Inflammatory macrophage treated with lipopolysaccharide for 1 hour (primary cell): ENCODE measurements around the gene UBAC2.

Experiments used
- DNase-seq, 2 donors: peaks; one replicate each; pipeline ENCODE4 v3.0.0-alpha.2; 2020 to 2022

The UBAC2 gene

GRCh38 chr13:99273128-99273527, 72.5 kb downstream of the UBAC2 start:
- no peak for DNase-seq

DNA sequence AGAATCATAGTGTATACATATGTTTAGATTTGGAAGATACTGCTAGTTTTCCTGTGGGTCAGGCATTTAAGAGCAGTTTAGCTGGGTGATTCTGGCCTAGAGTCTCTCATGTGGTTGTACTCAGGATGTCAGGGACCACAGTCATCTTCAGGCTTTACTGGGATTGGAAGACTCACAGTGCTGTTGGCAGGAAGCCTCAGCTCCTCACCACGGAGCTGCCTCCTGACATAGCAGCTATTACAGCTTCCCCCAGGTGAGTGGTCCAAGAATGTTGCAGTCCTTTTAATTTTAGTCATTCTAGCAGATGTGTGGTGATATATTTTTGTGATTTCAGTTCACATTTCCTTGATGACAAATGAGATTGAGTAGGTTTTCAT, 74.4 kb downstream of the UBAC2 start:
- no peak for DNase-seq

DNA sequence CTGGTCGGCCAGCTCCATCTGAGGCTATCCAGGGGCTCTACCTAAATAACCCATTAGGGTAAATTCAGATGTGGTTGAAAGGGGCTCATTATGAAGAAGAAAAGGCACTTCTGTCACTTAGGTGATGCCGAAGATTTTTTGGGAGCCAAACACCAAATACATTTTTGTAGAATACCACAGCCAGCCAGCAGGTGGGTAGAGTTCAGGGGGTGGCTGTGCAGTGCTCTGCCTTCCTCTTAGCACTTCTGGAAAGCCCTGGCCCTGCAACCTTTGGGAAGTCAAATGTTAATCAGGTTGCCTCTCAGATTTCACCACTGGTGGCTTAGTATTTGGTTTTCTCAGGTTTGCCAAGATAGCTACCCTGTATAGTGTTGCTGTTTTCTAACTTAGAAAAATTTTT, 76.1 kb downstream of the UBAC2 start:
- DNase-seq, result peak in 1 of 2 donors; percentile 8

- peak; percentile 77 to 94 for DNase-seq
Measured at GRCh38 chr13:99277629-99278028, 77.0 kb downstream of the UBAC2 start.

- no peak for DNase-seq
Measured at GRCh38 chr13:99278200-99278599, 77.5 kb downstream of the UBAC2 start.

DNA sequence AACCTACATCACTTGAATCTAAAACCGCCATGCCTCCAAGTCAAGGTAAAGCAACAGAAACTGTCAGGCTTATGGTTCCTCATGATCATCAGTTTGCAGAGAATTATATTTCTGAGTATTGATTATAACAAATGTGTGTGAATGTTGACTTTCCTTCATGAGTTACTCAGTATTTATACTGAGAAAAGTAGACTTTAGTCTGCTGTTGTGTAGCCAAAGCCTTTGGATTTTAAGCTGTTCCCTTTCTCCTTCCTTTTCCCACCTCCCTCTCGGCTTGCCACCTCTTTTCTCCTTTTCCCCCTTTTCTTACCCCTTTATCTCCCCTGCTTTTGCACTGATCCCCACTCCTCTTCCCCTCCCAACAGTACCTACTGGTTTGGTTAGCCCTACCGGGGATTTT, 78.2 kb downstream of the UBAC2 start:
- no peak for DNase-seq

GRCh38 chr13:99279637-99280036, 79.0 kb downstream of the UBAC2 start:
- no peak for DNase-seq

GRCh38 chr13:99280166-99280565, 79.5 kb downstream of the UBAC2 start:
- peak; percentile 81 to 87 for DNase-seq

- peak; percentile 87 to 93 for DNase-seq
Measured at GRCh38 chr13:99281811-99282263, 81.2 kb downstream of the UBAC2 start.

- DNase-seq, result peak; percentile 62 to 71
Measured at GRCh38 chr13:99282264-99283231, 81.9 kb downstream of the UBAC2 start.

- no peak for DNase-seq
Measured at GRCh38 chr13:99285432-99286182, 85.0 kb downstream of the UBAC2 start.

GRCh38 chr13:99287551-99287950, 86.9 kb downstream of the UBAC2 start:
- no peak for DNase-seq

DNA sequence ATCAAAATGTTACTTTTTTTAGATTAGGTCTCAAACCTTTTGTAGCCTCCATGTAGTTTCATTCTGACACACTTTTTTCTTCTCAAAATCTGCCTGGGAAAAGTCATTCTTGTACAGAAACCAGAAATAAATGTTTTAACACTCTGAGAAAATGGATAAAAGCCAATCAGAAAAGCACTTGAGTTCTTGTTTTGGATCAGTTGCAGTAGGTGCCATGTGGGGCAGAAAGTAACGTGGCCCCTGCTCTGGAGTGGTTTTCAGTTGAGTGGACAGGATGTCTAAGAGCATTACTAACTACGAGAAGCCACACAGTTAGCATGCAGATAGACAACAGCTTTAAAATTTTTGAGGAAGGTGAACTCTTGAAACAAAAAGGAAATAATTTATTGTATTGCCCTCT, 87.4 kb downstream of the UBAC2 start:
- no peak for DNase-seq

DNA sequence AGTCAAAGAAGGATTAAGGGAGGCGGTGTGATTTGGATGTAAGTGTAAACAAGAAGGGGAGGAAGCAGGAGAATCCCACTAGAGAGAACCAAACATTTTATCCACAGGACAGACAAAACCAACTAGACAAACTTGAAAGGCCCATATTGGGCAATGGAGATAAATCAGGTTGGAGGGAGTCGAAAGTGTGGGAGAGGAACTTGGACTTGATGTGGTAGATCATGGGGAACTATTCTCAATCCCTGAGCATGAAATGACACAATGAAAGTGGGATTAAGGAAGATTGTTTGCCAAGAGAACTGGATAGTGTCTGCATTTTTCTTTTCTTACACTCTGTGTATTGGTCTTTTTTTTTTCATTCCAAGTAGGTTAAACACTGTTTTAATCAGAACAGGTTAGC, 88.6 kb downstream of the UBAC2 start:
- peak in 1 of 2 donors; percentile 73 for DNase-seq

GRCh38 chr13:99289674-99290337, 89.2 kb downstream of the UBAC2 start:
- no peak for DNase-seq

DNA sequence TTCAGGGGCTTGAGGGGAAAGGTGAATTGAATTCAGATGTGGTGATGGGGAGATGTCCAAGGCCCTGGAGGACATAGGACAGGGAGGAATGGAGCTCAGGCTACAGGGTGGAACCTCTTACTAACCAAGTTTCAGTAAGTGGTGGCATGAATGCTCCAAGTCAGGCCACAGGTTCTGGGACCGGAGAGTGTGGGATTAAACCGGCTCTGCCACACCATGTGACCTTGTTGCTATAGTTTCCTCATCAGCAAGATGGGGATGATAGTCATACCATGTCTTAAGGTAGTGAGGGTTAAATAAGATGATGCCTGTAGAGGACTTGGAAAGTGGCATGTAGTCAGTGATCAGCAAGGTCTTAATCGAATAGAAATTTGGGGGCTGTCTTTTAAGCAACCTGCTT, 90.2 kb downstream of the UBAC2 start:
- DNase-seq, result no peak

GRCh38 chr13:99293178-99293577, 92.5 kb downstream of the UBAC2 start:
- peak; percentile 67 to 69 for DNase-seq

DNA sequence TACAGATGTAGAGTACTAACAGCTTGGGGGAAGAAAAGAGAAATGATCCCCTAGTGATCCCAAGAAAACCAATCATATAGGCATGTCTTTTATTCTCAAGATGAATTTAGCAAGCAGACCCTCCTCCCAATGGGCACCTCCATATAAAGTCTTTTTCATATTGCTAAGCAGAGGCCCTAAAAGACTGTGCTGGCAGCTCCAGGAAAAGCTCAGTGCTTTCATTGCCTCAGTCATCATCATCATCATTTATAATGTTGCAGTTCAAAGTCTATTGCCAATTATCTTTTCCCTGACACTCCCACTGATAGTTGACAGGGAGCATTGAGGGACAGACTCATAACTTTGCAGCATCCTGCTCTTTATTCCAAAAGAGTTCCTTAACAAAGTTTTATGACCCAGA, 93.5 kb downstream of the UBAC2 start:
- DNase-seq, result no peak

GRCh38 chr13:99294958-99295357, 94.3 kb downstream of the UBAC2 start:
- no peak for DNase-seq

GRCh38 chr13:99295488-99296252, 95.0 kb downstream of the UBAC2 start:
- no peak for DNase-seq

GRCh38 chr13:99296398-99296797, 95.7 kb downstream of the UBAC2 start:
- peak; percentile 76 to 77 for DNase-seq

DNA sequence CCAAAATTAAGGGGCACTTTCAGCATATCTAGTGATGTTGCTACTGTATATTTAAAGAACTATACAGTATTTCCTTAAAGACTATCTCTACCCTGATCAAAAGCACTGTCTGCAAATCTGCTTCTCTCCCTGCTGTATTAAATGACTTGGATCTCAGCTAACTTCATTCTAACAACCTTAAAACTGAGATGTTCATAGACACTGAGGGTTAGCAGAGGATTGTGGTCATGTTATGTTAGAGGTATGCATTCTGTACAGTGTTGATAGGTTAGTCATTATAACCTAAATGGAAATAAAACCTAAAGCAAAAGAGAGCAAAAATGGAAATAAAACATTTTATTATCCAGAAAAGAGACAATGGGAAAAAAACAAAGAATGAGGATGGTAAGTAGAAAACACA, 96.7 kb downstream of the UBAC2 start:
- DNase-seq, result no peak

GRCh38 chr13:99298056-99298455, 97.4 kb downstream of the UBAC2 start:
- no peak for DNase-seq
